K562 (cell line): ENCODE measurements around the gene PTPRB. TPM values are rescaled to one million over a fixed set of nuclear protein-coding genes. Genes with fewer than 3 reads are reported as not detected.

Experiments
- ATF7 ChIP-seq: fragments of 450-650 bp; IDR thresholded peaks from 2 replicates; pipeline ENCODE4 v1.7.1; 2014; ENCODE audit warnings: mild to moderate bottlenecking, moderate library complexity
- BMI1 ChIP-seq: fragments of 150-350 bp; IDR thresholded peaks from 2 replicates; pipeline ENCODE4 v1.6.1; 2014; ENCODE audit warnings: low read length
- EWSR1 ChIP-seq: fragments of 450-650 bp; IDR thresholded peaks from 2 replicates; pipeline ENCODE4 v1.6.1; 2018; ENCODE audit warnings: borderline replicate concordance, mild to moderate bottlenecking, low read depth, moderate library complexity; ENCODE audit not compliant: partially characterized antibody
- HMBOX1 ChIP-seq: sonication (generic); IDR thresholded peaks from 2 replicates; pipeline ENCODE4 v1.6.1; 2016
- IRF9 ChIP-seq: fragments of 450-650 bp; IDR thresholded peaks from 2 replicates; pipeline ENCODE4 v1.6.1; 2016; ENCODE audit warnings: missing biosample characterization, missing genetic modification characterization
- KLF1 ChIP-seq: fragments of 450-650 bp; IDR thresholded peaks from 2 replicates; pipeline ENCODE4 v1.6.1; 2016; ENCODE audit warnings: missing genetic modification characterization, missing compliant biosample characterization
- NFE2L1 ChIP-seq: fragments of 450-650 bp; IDR thresholded peaks from 2 replicates; pipeline ENCODE4 v1.6.1; 2016; ENCODE audit warnings: missing genetic modification characterization, low read depth, mild to moderate bottlenecking, missing compliant biosample characterization, moderate library complexity, borderline replicate concordance
- NRF1 ChIP-seq, 2 experiments: fragments of 450-650 bp; IDR thresholded peaks in 1 of 2; conservative IDR thresholded peaks in 1 of 2; 2 replicates each; pipeline ENCODE4 v1.6.1; 2014; ENCODE audit warnings: mild to moderate bottlenecking in 2 of 2
- SMAD2 ChIP-seq: fragments of 150-350 bp; IDR thresholded peaks from 2 replicates; pipeline ENCODE4 v1.6.1; 2014; ENCODE audit warnings: low read depth, mild to moderate bottlenecking, low read length
- polyA plus RNA-seq, 8 experiments: library from polyadenylated mRNA; depleted of rRNA in 4 of 8; stranded (reverse) in 5 of 8; unstranded in 3 of 8; fragments of >200 nt; fragmentation: Nextera tagmentation in 2 of 8; fragmentation: Illumina TruSeq in 1 of 8; extraction: Ambion mirVana in 2 of 8; extraction: Trizol in 1 of 8; gene quantifications; 2 replicates each; pipeline versions ENCODE4 v1.2.1 to v1.2.3, GENCODE V29; 2011 to 2014; ENCODE audit warnings: inconsistent platforms in 1 of 8, missing spikeins in 1 of 8
- total RNA-seq, 7 experiments: library from RNA; depleted of rRNA in 6 of 7; stranded (reverse); fragments of >200 nt in 6 of 7; fragmentation: Illumina TruSeq in 2 of 7; extraction: Trizol in 2 of 7; gene quantifications; 2 replicates each; pipeline versions ENCODE4 v1.2.1 to v1.2.3, GENCODE V29; 2011 to 2021; ENCODE audit warnings: low replicate concordance in 1 of 7
- TF ChIP-seq, protein P1 (sequence below): IDR thresholded peaks from 2 replicates; pipeline ENCODE4 v1.6.1; 2014; ENCODE audit warnings: antibody characterized with exemption
- TF ChIP-seq, protein P2 (sequence below): fragments of 450-650 bp; IDR thresholded peaks from 2 replicates; pipeline ENCODE4 v1.6.1; 2016; ENCODE audit warnings: low read depth
- TF ChIP-seq, protein P3 (sequence below), 3 experiments: fragments of 200-800 bp in 1 of 3; fragments of 250-450 bp in 1 of 3; fragments of 450-650 bp in 1 of 3; sonication (Bioruptor Pico) in 1 of 3; sonication (Bioruptor generic) in 1 of 3; formaldehyde crosslinking in 1 of 3; IDR thresholded peaks; 2 replicates each; pipeline versions ENCODE4 v1.6.1 to v1.8.0; 2016 to 2022; ENCODE audit warnings: mild to moderate bottlenecking in 2 of 3, missing genetic modification characterization in 2 of 3, missing compliant biosample characterization in 1 of 3, moderate library complexity in 1 of 3

Gene PTPRB
- total and polyA plus RNA-seq, 9 of the 15 experiments (the other 6 are each of a cell fraction or from before 2014, with no cell fraction given): 0.46 to 5.9 (median 3.1) TPM

DNA sequence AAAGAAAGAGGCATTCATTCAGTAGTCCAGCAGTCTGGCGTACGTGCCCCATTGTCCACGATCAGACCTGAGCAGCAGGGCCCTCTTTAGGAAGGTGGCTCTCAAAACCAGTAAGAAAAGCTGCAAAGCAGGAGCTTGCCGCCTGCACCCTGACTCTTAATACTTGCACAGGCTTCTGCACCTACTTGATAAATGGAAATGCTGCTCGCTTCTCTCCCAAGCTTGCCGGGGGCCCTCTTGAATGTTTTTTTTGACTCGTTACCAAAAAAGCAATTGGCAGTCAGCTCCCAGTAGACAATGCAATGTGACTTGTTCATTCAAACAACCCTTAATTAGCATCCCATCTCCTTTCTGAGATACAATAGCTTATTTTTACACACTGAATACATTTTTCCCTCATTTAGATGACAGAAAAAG lies 27.2 kb upstream of the PTPRB start (continued):
- TF ChIP-seq HMBOX1 (peak; percentile 20; the same call in 1 of the 2 replicates), EWSR1 (no peak), IRF9 (tag) (no peak), ATF7 (no peak), BMI1 (no peak), SMAD2 (no peak), NFE2L1 (tag) (no peak), KLF1 (tag) (no peak), NRF1 (conservative IDR thresholded peaks at IDR 0.05 in 1 of 2, IDR thresholded peaks at IDR 0.05 in 1 of 2) (peak in 1 of 2 experiments; percentile 29; a peak in 1 of 4 replicates)
- TF ChIP-seq, protein P1, sequence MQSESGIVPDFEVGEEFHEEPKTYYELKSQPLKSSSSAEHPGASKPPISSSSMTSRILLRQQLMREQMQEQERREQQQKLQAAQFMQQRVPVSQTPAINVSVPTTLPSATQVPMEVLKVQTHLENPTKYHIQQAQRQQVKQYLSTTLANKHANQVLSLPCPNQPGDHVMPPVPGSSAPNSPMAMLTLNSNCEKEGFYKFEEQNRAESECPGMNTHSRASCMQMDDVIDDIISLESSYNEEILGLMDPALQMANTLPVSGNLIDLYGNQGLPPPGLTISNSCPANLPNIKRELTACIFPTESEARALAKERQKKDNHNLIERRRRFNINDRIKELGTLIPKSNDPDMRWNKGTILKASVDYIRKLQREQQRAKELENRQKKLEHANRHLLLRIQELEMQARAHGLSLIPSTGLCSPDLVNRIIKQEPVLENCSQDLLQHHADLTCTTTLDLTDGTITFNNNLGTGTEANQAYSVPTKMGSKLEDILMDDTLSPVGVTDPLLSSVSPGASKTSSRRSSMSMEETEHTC: no peak
- TF ChIP-seq, protein P2, sequence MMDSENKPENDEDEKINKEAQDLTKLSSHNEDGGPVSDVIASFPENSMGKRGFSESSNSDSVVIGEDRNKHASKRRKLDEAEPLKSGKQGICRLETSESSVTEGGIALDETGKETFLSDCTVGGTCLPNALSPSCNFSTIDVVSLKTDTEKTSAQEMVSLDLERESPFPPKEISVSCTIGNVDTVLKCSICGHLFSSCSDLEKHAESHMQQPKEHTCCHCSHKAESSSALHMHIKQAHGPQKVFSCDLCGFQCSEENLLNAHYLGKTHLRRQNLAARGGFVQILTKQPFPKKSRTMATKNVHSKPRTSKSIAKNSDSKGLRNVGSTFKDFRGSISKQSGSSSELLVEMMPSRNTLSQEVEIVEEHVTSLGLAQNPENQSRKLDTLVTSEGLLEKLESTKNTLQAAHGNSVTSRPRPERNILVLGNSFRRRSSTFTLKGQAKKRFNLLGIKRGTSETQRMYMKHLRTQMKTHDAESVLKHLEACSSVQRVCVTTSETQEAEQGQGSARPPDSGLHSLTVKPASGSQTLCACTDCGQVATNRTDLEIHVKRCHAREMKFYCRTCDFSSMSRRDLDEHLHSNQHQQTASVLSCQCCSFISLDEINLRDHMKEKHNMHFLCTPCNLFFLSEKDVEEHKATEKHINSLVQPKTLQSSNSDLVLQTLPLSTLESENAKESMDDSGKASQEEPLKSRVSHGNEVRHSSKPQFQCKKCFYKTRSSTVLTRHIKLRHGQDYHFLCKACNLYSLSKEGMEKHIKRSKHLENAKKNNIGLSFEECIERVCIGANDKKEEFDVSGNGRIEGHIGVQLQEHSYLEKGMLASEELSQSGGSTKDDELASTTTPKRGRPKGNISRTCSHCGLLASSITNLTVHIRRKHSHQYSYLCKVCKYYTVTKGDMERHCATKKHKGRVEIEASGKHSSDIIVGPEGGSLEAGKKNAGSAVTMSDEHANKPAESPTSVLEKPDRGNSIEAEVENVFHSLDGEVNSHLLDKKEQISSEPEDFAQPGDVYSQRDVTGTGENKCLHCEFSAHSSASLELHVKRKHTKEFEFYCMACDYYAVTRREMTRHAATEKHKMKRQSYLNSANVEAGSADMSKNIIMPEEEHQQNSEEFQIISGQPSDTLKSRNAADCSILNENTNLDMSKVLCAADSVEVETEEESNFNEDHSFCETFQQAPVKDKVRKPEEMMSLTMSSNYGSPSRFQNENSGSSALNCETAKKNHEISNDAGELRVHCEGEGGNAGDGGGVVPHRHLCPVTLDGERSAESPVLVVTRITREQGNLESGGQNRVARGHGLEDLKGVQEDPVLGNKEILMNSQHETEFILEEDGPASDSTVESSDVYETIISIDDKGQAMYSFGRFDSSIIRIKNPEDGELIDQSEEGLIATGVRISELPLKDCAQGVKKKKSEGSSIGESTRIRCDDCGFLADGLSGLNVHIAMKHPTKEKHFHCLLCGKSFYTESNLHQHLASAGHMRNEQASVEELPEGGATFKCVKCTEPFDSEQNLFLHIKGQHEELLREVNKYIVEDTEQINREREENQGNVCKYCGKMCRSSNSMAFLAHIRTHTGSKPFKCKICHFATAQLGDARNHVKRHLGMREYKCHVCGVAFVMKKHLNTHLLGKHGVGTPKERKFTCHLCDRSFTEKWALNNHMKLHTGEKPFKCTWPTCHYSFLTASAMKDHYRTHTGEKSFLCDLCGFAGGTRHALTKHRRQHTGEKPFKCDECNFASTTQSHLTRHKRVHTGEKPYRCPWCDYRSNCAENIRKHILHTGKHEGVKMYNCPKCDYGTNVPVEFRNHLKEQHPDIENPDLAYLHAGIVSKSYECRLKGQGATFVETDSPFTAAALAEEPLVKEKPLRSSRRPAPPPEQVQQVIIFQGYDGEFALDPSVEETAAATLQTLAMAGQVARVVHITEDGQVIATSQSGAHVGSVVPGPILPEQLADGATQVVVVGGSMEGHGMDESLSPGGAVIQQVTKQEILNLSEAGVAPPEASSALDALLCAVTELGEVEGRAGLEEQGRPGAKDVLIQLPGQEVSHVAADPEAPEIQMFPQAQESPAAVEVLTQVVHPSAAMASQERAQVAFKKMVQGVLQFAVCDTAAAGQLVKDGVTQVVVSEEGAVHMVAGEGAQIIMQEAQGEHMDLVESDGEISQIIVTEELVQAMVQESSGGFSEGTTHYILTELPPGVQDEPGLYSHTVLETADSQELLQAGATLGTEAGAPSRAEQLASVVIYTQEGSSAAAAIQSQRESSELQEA: no peak
- TF ChIP-seq, protein P3, sequence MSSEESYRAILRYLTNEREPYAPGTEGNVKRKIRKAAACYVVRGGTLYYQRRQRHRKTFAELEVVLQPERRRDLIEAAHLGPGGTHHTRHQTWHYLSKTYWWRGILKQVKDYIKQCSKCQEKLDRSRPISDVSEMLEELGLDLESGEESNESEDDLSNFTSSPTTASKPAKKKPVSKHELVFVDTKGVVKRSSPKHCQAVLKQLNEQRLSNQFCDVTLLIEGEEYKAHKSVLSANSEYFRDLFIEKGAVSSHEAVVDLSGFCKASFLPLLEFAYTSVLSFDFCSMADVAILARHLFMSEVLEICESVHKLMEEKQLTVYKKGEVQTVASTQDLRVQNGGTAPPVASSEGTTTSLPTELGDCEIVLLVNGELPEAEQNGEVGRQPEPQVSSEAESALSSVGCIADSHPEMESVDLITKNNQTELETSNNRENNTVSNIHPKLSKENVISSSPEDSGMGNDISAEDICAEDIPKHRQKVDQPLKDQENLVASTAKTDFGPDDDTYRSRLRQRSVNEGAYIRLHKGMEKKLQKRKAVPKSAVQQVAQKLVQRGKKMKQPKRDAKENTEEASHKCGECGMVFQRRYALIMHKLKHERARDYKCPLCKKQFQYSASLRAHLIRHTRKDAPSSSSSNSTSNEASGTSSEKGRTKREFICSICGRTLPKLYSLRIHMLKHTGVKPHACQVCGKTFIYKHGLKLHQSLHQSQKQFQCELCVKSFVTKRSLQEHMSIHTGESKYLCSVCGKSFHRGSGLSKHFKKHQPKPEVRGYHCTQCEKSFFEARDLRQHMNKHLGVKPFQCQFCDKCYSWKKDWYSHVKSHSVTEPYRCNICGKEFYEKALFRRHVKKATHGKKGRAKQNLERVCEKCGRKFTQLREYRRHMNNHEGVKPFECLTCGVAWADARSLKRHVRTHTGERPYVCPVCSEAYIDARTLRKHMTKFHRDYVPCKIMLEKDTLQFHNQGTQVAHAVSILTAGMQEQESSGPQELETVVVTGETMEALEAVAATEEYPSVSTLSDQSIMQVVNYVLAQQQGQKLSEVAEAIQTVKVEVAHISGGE (CRISPR knock-in tag; IDR thresholded peaks at IDR 0.05): no peak
